ENCODE measurements around the gene GAS2L2.

DNA sequence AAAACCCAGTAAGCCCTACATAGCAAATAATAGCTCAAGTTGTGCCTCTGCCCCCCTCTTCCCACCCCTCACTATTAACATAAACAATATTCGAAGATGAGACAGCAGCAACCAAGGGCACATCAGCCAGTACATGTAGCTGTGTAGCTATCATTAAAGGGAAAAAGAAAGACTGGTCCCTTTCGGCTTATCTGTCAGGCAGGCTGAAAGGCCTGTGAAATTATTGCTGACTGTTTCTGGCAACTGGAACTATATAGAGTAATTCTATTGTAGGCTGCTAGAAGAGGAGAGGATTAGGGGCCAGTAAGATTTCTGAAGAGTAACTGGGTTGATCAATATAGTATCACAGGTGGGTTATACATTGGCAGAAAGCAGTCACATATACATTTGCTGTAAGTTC lies 58.1 kb downstream of the GAS2L2 start:
- TF ChIP-seq, protein P1, sequence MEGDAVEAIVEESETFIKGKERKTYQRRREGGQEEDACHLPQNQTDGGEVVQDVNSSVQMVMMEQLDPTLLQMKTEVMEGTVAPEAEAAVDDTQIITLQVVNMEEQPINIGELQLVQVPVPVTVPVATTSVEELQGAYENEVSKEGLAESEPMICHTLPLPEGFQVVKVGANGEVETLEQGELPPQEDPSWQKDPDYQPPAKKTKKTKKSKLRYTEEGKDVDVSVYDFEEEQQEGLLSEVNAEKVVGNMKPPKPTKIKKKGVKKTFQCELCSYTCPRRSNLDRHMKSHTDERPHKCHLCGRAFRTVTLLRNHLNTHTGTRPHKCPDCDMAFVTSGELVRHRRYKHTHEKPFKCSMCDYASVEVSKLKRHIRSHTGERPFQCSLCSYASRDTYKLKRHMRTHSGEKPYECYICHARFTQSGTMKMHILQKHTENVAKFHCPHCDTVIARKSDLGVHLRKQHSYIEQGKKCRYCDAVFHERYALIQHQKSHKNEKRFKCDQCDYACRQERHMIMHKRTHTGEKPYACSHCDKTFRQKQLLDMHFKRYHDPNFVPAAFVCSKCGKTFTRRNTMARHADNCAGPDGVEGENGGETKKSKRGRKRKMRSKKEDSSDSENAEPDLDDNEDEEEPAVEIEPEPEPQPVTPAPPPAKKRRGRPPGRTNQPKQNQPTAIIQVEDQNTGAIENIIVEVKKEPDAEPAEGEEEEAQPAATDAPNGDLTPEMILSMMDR (IDR thresholded peaks at IDR 0.05): no peak
- no peak for TF ChIP-seq POLR2A (IDR thresholded peaks at IDR 0.05)
